Measurements from ENCODE around the gene FOLH1. TPM values are rescaled to one million over a fixed set of nuclear protein-coding genes. Genes with fewer than 3 reads are reported as not detected.

FOLH1 gene
- total RNA-seq, 1 experiment from 2014 or later = 0.58 TPM

Other genes starting within 250 kb of the FOLH1 start
- gene TRIM51G, start 224.7 kb downstream of the FOLH1 start, total RNA-seq (2014; rRNA removed) = not detected in 2 replicates
- gene TRIM49B, start 179.8 kb downstream of the FOLH1 start, total RNA-seq (2014; rRNA removed) = not detected in 2 replicates
- gene TRIM64C, start 149.5 kb downstream of the FOLH1 start, total RNA-seq (2014; rRNA removed) = not detected in 2 replicates